SK-N-SH (cell line): ENCODE measurements around the gene DCD.

Source experiments
- CHD2 ChIP-seq: fragments of 150-350 bp; IDR thresholded peaks from 2 replicates; pipeline ENCODE4 v1.6.1; 2018; ENCODE audit warnings: low read length; ENCODE audit not compliant: partially characterized antibody
- EP300 ChIP-seq, 2 experiments: IDR thresholded peaks; 2 replicates each; pipeline versions ENCODE4 v1.4.0 to v1.6.1; 2012; ENCODE audit warnings: borderline replicate concordance in 1 of 2, low read depth in 1 of 2, low read length in 1 of 2
- EZH2phosphoT487 ChIP-seq: fragments of 200-600 bp; sonication (generic); IDR thresholded peaks from 2 replicates; pipeline ENCODE4 v1.6.1; 2017; ENCODE audit warnings: low read depth, mixed run types, mild to moderate bottlenecking, antibody characterized with exemption, moderate library complexity, borderline replicate concordance
- JUND ChIP-seq: IDR thresholded peaks from 2 replicates; pipeline ENCODE4 v1.4.0; 2012
- MAX ChIP-seq: IDR thresholded peaks from 2 replicates; pipeline ENCODE4 v1.4.0; 2012; ENCODE audit warnings: low read depth
- NFIC ChIP-seq: IDR thresholded peaks from 2 replicates; pipeline ENCODE4 v1.4.0; 2012; ENCODE audit warnings: borderline replicate concordance
- POLR2AphosphoS5 ChIP-seq: IDR thresholded peaks from 2 replicates; pipeline ENCODE4 v1.6.1; 2012; ENCODE audit warnings: low read depth, low read length
- REST ChIP-seq: IDR thresholded peaks from 2 replicates; pipeline ENCODE4 v1.6.1; 2012; ENCODE audit warnings: mild to moderate bottlenecking, low read depth, low read length, moderate library complexity
- SIN3A ChIP-seq: IDR thresholded peaks from 2 replicates; pipeline ENCODE4 v1.6.1; 2012; ENCODE audit warnings: low read depth, mild to moderate bottlenecking, low read length, moderate library complexity, borderline replicate concordance
- SMC3 ChIP-seq: IDR thresholded peaks from 2 replicates; pipeline ENCODE4 v1.6.1; 2012; ENCODE audit warnings: low read depth, low read length, improper control_type of control experiment
- TF ChIP-seq, protein P1 (sequence below): fragments of 200-600 bp; sonication (generic); IDR thresholded peaks from 2 replicates; pipeline ENCODE4 v1.6.1; 2017; ENCODE audit warnings: antibody characterized with exemption, mild to moderate bottlenecking, moderate library complexity
- TF ChIP-seq, protein P2 (sequence below): IDR thresholded peaks from 2 replicates; pipeline ENCODE4 v1.4.0; 2012; ENCODE audit warnings: low read depth, borderline replicate concordance

- TF ChIP-seq POLR2AphosphoS5 (no peak), CHD2 (no peak), SMC3 (no peak), MAX (no peak), EP300 (IDR thresholded peaks at IDR 0.05; ENCODE audit: borderline replicate concordance in 1 of 2, low read depth in 1 of 2, low read length in 1 of 2) (no peak), REST (no peak), EZH2phosphoT487 (no peak), SIN3A (no peak), JUND (no peak), NFIC (no peak)
- TF ChIP-seq, protein P1, sequence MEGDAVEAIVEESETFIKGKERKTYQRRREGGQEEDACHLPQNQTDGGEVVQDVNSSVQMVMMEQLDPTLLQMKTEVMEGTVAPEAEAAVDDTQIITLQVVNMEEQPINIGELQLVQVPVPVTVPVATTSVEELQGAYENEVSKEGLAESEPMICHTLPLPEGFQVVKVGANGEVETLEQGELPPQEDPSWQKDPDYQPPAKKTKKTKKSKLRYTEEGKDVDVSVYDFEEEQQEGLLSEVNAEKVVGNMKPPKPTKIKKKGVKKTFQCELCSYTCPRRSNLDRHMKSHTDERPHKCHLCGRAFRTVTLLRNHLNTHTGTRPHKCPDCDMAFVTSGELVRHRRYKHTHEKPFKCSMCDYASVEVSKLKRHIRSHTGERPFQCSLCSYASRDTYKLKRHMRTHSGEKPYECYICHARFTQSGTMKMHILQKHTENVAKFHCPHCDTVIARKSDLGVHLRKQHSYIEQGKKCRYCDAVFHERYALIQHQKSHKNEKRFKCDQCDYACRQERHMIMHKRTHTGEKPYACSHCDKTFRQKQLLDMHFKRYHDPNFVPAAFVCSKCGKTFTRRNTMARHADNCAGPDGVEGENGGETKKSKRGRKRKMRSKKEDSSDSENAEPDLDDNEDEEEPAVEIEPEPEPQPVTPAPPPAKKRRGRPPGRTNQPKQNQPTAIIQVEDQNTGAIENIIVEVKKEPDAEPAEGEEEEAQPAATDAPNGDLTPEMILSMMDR, result no peak
- TF ChIP-seq, protein P2, sequence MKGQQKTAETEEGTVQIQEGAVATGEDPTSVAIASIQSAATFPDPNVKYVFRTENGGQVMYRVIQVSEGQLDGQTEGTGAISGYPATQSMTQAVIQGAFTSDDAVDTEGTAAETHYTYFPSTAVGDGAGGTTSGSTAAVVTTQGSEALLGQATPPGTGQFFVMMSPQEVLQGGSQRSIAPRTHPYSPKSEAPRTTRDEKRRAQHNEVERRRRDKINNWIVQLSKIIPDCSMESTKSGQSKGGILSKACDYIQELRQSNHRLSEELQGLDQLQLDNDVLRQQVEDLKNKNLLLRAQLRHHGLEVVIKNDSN, result no peak
These were observed 34.5 kb upstream of the DCD start for GRCh38 chr12:54682674-54683073.
